GM18873 (cell line): ENCODE data around the gene PANX2.
"Not testable (repeated sequence)": the region's sequence is repeated elsewhere in the genome, so short reads cannot be mapped to it uniquely, and the experiment has no call there.

Experiments used
- ATAC-seq: cut with Tn5 transposase; IDR thresholded peaks from one replicate; pipeline ENCODE4 v1.9.1; 2021; ENCODE audit warnings: mild to moderate bottlenecking, moderate library complexity, moderate number of reproducible peaks; ENCODE audit not compliant: unreplicated experiment, low FRiP score

Gene PANX2

DNA sequence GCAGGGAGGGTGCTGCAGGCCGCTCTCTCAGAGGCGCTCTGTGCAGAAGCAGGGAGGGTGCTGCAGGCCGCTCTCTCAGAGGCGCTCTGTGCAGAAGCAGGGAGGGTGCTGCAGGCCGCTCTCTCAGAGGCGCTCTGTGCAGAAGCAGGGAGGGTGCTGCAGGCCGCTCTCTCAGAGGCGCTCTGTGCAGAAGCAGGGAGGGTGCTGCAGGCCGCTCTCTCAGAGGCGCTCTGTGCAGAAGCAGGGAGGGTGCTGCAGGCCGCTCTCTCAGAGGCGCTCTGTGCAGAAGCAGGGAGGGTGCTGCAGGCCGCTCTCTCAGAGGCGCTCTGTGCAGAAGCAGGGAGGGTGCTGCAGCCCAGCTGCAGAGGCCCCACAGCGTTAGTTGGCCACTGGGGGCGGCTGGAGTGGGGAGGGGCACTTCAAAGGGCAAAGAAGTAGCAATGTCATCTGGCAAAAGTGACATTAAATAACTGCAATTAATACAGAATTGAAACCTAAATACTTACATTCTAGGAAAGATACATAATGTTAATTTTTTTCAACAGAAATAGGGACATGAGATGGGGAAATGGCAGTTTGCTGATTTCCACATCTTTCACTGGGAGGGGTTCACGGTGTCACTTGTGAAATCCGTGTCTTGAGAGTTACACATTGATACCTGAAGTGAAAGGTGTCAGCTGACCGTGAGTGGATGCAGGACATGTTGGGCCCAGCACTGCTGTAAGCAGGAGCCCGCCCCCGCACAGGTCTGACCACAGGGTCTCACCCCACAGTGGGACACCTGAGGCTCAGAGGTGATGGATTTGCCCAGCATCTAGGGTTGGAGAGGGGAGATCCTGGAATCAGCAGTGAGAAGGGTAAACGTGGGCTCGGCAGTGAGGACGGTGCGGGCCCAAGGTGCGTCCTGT lies 23.0 kb upstream of the PANX2 start:
- not testable (repeated sequence) for ATAC-seq

DNA sequence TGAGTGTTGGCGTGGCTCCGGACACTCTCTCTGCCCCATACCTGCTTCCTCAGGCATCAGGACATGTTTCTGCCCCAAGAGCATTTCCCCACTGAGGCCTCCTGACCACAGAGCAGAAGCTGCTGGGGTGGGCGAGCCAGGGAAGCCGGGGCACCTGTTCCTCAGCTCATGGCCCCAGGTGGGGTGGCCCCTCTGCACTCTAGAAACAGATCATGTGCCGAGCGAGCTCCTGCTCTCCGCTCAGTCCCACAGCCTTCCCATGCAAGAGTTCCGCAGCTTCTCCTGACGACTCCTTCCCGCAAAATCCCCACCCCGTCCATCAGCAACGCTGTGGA lies 22.4 kb upstream of the PANX2 start:
- ATAC-seq = no peak

DNA sequence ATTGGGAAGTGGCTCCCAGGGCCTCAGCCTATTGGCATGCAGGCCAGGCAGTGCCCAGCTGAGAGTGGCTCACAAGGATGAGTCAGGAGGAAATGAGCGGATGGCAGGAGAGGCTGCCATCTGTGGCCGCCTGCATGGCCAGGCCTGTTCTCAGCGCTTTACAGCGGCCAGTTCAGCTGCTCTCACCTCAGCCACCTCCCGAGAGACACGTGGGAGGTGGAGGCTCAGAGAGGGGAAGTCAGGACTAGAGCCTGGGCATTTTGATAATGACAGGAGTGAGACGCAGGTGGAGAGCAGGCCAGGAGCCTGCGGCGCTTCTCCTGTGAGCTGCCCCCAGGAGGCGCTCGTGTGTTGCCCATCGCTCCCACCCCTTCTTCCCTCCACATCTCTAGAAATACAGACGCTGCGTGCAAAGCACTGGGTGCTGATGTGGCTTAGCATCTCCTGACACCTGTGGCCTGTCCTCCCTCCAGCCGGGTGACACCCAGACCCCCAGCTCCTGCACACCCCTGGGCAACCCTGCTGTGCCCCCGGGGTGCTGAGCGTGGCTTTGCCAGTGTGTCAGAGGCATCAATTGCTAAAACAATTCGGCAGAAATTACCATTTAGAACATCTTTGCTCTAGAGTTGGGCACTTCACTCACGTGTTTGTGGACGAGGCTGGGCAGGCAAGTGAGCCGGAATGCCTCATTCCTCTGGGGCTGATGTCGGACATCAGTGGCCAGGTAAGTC lies 21.4 kb upstream of the PANX2 start:
- ATAC-seq = no peak

DNA sequence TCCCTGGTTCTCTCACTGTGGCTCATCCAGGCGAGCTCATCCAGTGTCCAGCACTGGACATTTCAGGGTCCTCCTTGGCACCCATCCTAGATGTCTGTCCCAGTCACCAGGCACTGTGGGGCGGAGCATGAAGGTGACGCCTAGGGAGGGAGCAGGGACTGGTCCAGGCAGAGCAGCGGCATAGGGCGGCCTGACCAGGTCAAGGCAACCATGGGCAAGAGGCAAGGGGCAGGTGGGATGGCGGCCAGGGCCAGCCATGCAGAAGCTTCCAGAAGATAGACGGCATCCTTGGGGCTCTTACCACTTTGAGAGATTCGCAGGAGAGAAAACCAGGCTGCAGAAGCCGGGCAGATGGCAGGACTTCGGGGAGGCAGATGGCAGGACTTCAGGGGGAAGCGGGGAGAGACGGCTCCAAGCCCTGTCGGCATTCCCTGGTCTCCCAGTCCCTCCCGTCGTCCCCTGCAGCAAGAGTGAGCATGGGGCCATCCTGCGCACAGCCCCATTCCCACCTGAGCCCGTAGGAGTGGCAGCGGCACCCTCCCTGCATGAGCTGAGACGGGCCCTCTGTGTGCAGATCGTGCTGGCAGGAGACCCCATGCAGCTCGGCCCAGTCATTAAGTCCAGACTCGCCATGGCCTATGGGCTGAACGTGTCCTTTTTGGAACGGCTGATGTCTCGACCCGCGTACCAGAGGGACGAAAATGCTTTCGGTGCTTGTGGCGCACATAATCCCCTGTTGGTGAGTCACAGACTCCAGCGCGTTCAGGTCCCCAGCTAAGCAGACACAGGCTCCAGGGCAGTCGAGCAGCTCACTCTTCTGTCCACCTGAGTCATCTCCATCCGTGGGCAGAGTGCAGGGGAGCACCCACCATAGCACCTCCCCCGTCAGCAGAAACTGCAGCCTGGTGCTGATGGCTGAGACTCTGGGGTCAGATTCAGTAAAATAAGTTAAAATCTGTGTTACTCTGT lies 20.1 kb upstream of the PANX2 start:
- no peak for ATAC-seq

DNA sequence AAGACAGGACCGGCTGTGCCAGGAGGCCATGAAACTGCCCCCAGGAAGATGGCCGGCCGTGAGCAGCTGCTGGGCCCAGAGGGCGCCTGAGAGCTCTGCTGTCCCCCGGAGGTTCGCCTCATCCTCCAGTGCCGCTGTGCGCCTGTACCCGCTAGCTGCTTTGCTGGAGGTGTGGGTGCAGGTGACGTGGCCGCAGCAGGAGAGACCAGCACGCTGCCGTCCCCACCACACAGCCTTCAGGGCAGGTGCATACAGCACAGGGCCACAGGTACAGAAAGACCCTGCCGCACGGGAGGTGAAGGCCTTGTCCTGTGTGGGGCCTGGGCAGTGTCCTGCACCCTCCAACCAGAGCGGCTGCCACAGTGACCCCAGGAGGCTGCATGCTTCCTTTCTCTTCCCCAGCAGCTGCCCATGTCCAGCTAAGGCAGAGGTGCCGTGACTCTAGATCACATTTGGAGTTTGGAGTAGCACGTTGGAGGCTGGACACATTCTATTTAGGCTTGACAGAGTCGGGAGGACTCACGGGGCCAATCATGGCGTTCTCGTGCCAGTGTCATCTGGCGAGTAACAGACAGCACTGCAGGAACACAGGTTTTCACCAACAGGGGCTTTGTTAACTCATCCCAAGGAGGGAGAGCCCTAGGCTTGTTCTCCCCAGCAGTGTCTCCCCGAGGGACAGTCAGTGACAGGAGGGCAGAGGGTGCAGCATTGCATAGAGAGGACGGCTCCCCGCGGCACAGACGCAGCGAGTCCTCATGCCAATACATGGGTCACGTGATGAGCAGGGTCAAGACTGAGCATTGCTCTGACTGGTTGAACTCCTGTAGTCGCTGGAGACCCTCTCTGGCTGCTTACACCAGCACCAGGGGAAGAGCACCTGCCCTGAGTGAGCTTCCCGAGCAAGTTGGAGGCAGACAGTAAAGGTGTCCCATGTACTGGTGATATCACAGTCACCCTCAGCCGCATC lies 18.7 kb upstream of the PANX2 start:
- ATAC-seq = no peak

DNA sequence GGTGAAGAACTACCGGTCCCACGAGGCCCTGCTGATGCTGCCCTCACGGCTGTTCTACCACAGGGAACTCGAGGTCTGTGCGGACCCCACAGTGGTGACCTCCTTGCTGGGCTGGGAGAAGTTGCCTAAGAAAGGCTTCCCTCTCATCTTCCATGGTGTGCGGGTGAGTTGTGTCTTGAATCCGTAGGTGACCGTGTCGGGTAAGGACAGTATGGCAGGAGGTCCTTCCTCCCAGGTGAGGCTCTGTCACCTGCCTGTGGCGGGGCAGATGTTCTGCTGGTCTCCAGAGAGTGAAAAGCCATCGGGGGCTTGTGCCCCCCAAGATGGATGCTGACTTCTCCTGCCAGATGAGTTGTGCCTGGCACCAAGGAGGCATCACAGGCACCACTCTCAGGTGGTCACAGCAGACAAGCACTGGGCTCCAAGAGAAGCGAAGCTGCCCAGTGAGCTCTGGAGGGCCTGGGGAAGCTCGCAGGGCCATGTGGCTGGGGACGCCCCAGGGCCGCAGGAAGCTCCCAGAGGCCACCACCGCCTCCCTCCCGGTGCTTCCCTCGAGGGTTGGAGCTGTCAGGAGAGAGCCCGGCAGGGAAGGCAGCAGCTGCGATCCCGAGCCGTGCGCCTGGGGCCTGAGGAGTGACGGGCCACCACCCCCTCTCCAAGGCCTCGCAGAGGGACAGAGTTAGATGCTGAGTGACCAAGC lies 17.3 kb upstream of the PANX2 start:
- ATAC-seq = no peak

DNA sequence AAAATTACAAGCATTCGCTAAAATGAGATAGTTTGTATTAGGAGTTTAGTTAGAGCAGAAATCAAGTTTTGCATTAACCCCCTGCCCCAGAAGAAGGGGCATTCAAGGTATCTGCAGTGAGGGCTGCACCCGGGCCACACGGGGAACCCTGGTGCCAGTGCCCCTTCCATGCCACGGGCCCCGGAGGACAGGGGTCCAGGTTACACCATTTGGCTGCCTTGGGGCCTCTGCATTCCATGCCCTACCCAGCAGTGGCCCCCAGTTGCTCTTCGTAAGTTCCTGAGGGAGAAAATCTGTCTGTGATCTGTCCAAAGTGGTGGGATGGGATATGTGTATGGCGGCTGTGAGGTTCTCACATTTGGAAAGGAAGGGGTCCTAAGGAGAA lies 16.8 kb upstream of the PANX2 start:
- ATAC-seq = no peak

DNA sequence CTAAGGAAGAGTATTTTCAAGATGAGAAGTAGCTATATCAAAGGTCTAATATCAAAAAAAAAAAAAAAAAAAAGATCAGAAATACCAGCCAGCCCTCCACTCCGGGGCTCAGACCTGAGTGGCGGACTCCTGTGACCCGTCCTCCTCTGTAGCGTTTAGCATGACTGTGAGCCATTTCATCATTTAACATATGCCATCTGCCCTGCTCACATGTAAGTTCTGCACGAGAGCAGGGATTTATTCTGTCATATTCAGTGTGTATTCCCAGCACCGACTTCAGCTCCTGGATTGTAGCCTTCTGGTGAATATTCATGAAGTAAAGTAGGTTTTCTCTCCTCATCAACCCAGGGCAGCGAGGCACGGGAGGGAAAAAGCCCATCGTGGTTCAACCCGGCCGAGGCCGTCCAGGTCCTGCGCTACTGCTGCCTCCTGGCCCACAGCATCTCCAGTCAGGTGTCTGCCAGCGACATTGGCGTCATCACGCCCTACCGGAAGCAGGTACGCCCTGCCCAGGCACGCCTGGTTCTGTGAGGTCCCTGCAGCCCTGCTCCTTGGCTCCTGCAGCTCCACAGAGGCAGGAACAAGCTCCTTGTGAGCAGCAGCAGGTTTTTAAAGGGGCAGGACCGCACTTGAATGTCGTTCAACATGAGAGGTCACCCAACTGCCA lies 12.7 kb upstream of the PANX2 start:
- ATAC-seq = no peak

DNA sequence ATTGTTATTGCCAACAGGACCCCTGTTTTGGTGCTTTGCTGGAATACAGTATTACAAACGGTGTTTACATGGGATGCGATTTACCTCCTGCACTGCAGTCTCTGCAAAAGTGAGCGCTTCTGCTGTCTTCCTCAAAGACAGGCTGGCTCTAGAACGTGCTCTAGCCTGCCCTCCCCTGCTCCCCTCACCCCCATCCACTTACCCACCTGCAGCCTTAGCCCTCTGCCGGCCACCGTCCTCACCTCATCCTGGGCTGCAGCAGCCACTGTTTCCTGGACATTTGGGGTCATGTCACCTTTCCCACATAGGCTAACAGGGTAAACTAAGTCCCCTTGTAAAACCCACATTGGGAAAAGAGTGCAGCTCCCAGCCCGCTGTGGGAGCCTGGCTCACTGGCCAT lies 9.6 kb upstream of the PANX2 start:
- ATAC-seq = no peak

DNA sequence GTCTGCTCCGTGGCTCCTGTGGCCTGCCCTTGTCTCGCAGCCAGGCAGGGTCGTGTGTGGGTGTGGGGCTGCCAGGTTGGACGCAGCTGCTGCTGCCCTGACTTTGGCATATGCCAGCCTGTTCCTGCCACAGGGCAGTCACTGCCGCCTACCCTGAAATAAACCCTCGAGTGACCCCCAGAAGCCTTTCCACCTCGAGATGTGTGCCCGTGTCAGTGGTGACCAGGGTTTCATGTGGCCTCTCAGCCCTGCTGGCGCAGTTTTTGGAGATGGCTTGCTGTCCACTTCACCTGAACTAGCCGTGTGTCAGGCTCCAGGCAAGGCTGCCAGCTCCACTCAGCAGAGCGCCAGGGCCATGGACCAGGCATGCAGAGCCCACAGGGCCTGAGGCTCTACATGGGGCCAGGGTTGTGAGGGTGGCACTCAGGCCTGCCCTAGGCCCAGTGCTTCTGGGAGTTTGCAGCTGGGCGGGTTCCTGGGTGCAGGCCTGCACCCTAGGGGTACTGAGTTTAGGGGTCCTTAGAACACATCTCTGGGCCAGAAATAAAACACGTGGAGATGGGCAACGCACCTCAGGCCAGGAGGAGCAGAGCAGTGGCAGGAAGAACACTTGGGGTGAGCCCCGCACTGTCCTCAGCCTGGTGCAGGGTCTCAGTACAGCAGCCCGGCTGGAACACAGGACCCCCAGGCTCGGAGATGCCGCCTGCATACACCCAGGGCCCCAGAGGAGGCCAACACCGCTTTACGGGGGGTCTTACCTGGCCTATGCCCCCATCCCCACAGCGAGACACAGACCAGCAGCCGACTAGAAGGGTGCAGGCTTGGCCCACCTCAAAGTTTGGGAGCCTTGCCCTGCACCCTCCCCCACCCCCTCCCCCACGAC lies 8.8 kb upstream of the PANX2 start:
- no peak for ATAC-seq

DNA sequence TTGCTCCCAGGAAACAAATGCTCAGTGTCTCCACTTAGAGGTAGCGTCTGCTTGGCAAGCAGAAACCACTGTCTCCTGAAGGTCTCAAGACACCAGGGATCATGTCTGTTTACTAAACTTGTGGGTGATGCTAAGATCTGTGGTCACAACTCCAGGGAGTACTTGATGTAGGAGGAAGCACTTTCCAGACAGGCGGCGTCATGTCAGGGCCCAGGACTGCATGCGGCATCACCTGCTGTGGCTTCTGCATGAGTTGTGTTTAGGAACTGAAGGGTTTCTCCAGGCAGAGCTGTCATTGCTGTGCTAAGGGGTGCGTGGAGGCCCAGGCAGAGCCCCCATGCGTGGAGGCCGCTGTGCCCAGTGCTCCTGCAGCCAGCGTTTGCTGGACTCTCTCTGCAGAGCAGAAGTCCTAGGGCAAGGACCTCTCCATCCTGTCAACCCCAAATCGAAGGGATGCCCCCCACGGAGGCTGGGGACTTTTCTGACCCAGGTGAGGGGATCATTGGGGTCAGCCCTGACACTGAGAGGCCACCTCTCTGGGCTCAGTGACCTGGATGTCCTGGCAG lies 8.1 kb upstream of the PANX2 start:
- ATAC-seq = no peak

DNA sequence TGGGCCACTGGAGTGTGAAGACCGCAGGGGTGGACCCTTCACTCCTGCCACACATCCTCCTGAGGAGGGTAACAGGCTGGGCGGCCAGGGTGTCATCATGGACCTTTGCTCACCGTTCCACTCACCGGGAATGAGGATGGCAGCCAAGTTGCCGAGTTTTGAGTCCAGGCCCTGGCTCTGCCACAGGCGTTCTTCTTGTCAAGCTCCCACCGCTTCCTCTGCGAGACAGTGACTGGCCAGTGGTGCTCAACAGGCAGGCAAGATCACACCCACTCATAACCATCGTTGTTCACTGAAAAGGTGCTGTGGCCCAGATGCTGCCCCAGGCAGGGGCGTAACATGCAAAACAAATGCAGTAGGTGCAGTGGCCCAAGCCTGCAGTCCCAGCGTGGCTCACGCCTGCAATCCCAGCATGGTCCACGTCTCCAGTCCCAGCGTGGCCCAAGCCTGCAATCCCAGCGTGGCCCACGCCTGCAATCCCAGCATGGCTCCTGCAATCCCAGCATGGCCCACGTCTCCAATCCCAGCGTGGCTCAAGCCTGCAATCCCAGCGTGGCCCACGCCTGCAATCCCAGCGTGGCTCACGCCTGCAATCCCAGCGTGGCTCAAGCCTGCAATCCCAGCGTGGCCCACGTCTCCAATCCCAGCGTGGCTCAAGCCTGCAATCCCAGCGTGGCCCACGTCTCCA lies 5.0 kb upstream of the PANX2 start:
- no peak for ATAC-seq

DNA sequence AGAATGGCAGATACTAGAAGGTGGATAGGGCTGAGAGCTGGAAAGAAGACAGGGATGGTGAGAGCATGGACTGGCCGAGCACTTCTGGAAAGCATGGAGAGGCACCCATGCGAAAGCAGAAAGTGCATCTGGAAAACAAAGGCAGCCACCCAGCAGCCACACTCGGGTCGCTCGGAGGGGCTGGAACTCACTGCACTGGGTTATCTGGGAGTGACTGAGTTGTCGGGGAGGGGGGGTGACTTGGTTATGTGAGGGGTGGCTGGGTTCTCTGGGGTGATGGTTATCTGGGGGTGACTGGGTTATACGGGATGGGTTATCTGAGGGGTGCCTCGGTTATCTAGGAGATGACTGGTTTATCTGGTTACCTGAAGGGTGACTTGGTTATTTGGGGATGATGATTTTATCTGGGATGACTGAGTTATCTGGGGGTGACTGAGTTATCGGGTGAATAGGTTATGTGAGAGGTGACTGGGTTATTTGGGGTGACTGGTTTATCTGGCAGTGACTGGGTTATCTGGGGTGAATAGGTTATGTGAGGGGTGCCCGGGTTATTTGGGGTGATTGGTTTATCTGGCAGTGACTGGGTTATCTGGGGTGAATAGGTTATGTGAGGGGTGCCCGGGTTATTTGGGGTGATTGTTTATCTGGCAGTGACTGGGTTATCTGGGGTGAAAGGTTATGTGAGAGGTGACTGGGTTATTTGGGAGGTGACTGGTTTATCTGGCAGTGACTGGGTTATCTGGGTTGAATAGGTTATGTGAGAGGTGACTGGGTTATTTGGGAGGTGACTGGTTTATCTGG lies 2.6 kb upstream of the PANX2 start:
- ATAC-seq = no peak

DNA sequence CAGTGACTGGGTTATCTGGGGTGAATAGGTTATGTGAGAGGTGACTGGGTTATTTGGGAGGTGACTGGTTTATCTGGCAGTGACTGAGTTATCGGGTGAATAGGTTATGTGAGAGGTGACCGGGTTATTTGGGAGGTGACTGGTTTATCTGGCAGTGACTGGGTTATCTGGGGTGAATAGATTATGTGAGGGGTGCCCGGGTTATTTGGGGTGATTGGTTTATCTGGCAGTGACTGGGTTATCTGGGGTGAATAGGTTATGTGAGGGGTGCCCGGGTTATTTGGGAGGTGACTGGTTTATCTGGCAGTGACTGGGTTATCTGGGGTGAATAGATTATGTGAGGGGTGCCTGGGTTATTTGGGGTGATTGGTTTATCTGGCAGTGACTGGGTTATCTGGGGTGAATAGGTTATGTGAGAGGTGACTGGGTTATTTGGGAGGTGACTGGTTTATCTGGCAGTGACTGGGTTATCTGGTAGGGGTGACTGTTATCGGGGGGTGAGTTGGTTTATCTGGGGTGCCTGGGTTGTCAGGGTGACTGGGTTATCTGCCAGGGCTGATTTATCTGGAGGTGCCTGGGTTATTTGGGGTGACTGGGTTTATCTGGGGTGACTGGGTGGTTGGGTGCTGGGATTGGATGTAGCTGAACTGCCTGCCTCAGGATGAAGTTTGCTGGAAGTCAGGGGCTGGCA lies 1.9 kb upstream of the PANX2 start:
- not testable (repeated sequence) for ATAC-seq

DNA sequence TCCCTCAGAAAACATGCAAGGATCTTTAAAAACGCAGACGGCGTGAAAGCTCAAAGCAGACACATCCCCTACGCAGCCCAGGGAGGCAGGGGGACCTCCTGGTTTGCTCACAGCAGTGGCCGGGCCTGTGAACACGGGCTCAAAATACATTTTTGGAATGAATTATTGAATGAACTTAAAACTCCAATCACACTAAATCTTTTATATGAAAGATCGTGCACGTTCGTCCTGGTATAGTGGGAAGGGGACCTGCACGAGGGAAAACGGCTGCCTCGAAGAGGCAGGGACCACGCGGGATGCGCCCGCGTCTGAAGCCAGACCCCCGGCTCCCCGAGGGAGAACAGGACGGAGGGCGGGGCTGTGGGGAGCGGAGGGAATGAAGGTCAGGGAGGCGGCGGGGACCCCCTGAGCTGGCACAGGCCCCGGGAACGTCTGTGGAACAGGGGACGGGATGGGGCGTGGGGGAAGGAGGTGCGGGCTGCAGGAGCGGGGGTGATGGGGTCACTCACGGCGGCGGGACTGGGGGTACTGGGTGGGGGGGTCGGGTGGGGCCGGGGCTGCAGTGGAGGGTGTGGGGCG lies 1.3 kb upstream of the PANX2 start:
- ATAC-seq = no peak
